ACC112 (cell line): ENCODE data around the gene FGFBP2.
A peak's percentile ranks its signal among the peaks of the same experiment; 100 is the strongest.

ENCODE experiments used
- H2AFZ ChIP-seq: fragments of 200-600 bp; sonication (generic); one replicate; pipeline ENCODE4 v1.6.0; 2017; ENCODE audit warnings: antibody characterized with exemption, low read length; ENCODE audit not compliant: unreplicated experiment
- H3K27ac ChIP-seq: fragments of 200-600 bp; sonication (generic); 2 replicates; pipeline ENCODE4 v1.5.1; 2014; ENCODE audit warnings: low read depth, mild to moderate bottlenecking, antibody characterized with exemption, low read length, moderate library complexity
- H3K27me3 ChIP-seq: fragments of 200-600 bp; sonication (generic); 2 replicates; pipeline ENCODE4 v1.6.1; 2014; ENCODE audit warnings: mild to moderate bottlenecking, antibody characterized with exemption, low read length, moderate library complexity, mixed read lengths; ENCODE audit not compliant: insufficient read depth
- H3K36me3 ChIP-seq: fragments of 200-600 bp; sonication (generic); 2 replicates; pipeline ENCODE4 v1.6.1; 2016; ENCODE audit warnings: mild to moderate bottlenecking, antibody characterized with exemption, low read length, moderate library complexity, mixed read lengths; ENCODE audit not compliant: insufficient read depth
- H3K4me1 ChIP-seq: fragments of 200-600 bp; sonication (generic); one replicate; pipeline ENCODE4 v1.6.1; 2016; ENCODE audit warnings: low read length, mixed read lengths; ENCODE audit not compliant: insufficient read depth, unreplicated experiment, control insufficient read depth
- H3K4me3 ChIP-seq: fragments of 200-600 bp; sonication (generic); 2 replicates; pipeline ENCODE4 v1.5.1; 2014; ENCODE audit warnings: mild to moderate bottlenecking, low read depth, low read length
- H3K79me2 ChIP-seq: fragments of 200-600 bp; sonication (generic); one replicate; pipeline ENCODE4 v1.6.0; 2016; ENCODE audit warnings: low read length; ENCODE audit not compliant: control insufficient read depth, unreplicated experiment, insufficient read depth

Gene FGFBP2

DNA sequence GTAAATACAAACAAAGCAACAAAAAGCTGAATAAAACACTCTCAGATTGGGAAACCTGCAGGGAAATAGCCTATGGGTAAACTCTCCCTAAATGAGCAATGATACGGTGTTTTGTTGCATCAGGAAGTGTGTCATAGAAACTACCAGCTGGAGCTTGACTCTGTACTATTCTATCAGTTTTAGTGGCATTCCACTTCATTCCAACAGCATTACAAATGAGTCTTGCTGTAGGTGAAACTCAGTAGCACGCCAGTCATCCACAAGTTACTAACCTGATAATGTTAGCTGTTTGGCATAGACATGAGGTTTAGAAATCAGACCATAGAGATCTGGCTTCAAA lies 49.4 kb downstream of the FGFBP2 start:
- Histone ChIP-seq H3K4me1 (peaks cover 16% of the 10 kb centered on the region), H3K4me3 (no peak overlapping the region), H3K36me3 (no peaks in the 10 kb centered on the region), H3K27ac (peak overlapping the region; percentile 80), H3K27me3 (no peaks in the 10 kb centered on the region), H2AFZ (peak overlapping the region; percentile 16), H3K79me2 (no peaks in the 10 kb centered on the region)

DNA sequence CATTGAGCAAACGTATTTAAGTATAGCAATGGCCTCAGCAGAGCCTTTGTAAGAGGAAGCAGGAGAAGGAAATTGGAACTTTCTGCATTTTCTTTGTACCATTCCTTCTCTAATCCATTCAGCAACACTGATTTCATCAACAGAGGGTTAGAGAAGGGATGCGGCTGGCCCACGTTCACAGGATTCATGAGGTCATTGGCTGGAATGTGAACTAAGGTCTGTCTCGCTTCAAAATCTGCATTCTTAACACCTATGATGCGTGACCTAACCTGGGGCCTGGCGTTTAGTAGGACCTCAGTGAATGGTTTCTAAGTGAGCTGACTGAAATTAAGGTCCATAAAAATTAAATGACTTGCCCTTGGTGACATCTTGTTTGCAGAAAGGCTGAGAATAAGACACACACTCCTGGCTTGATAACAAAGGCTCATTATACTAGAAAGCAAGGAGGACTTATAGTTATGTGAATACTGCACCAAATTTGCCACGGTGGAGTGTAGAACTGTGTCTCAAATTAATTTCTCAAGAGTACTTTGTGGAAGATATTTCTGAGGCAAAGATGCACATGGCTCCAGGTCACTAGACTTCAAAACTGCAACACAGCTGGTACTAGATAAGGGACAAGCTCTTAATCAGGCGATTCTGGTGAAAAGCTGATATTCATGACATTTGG lies 49.9 kb downstream of the FGFBP2 start:
- Histone ChIP-seq H3K79me2 (no peaks in the 10 kb centered on the region), H3K27ac (peak overlapping the region; percentile 80), H3K4me1 (peaks cover 16% of the 10 kb centered on the region), H3K27me3 (no peaks in the 10 kb centered on the region), H3K4me3 (no peak overlapping the region), H2AFZ (peak overlapping the region; percentile 16), H3K36me3 (no peaks in the 10 kb centered on the region)

DNA sequence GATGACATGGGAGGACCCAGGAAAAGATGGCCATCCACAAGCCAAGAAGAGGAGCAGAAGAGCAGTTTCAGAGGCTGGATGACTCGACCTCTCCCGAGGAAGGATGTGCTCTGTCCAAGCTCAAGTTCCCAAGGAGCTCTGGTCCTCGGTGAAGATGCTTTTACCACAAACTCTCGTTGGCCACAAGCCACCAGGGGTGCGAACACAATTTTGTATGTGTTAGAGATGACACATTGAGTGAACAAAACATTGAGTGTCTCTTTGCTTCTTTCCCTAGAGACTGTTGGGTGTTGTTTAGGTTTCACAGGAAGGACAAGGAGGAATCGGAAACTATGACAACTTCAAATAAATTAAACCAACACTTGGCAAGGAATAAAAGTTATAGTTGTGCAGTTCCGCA lies 50.7 kb downstream of the FGFBP2 start:
- Histone ChIP-seq H3K4me1 (peaks cover 16% of the 10 kb centered on the region), H3K27me3 (no peaks in the 10 kb centered on the region), H3K27ac (no peak overlapping the region), H3K36me3 (no peaks in the 10 kb centered on the region), H3K4me3 (no peak overlapping the region), H2AFZ (no peak overlapping the region), H3K79me2 (no peaks in the 10 kb centered on the region)
